ENCODE results near the gene GOLIM4. TPM values are rescaled to one million over a fixed set of nuclear protein-coding genes. Genes with fewer than 3 reads are reported as not detected.

The GOLIM4 gene
- total RNA-seq, 4 donors from 2014 or later = 13.0 to 20.8 (median 17.8) TPM

DNA sequence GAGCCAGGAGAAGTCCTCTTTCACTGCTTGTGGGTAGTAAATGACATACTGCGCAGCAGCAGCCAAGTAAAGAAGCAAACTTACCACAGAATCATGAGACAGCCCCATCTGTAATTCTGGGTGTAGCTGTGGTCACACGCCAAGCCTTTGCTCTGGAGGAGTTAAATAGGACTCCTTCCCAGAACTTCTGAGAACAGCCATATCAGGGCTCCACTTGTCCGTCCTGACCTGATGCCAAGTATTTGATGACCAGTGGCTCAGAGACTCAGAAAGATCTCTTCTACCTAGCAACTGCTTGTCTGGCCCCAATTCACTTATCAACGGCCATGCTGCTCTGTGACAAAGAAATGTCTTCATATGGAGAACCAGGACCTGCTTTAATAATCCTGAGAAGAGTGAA, 20.6 kb upstream of the GOLIM4 start:
- intact Hi-C loops (cut with DNase I; ENCODE audit: low total_unique reads) (no loop called here), in situ Hi-C loops (cut with MboI; ENCODE audit: low sequenced_read_pairs in 4 of 4) (no loop called here)
- H3K4me1 ChIP-seq = peaks cover 6 to 7% of the 10 kb centered on the region in 2 donors
- H3K27ac ChIP-seq = no peak overlapping the region
- TF ChIP-seq, protein P1, sequence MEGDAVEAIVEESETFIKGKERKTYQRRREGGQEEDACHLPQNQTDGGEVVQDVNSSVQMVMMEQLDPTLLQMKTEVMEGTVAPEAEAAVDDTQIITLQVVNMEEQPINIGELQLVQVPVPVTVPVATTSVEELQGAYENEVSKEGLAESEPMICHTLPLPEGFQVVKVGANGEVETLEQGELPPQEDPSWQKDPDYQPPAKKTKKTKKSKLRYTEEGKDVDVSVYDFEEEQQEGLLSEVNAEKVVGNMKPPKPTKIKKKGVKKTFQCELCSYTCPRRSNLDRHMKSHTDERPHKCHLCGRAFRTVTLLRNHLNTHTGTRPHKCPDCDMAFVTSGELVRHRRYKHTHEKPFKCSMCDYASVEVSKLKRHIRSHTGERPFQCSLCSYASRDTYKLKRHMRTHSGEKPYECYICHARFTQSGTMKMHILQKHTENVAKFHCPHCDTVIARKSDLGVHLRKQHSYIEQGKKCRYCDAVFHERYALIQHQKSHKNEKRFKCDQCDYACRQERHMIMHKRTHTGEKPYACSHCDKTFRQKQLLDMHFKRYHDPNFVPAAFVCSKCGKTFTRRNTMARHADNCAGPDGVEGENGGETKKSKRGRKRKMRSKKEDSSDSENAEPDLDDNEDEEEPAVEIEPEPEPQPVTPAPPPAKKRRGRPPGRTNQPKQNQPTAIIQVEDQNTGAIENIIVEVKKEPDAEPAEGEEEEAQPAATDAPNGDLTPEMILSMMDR (IDR thresholded peaks at IDR 0.05 in 4 of 5, conservative IDR thresholded peaks at IDR 0.05 in 1 of 5) = no peak
- no peak for TF ChIP-seq POLR2A (IDR thresholded peaks at IDR 0.05)
- no peaks in the 10 kb centered on the region for H3K9me3 ChIP-seq
- no peaks in the 10 kb centered on the region for H3K27me3 ChIP-seq
- no peaks in the 10 kb centered on the region for H3K36me3 ChIP-seq
- ATAC-seq (peak; percentile 45 to 73), DNase-seq (peak in 1 of 2 donors; percentile 52)
- H3K4me3 ChIP-seq = no peak overlapping the region

DNA sequence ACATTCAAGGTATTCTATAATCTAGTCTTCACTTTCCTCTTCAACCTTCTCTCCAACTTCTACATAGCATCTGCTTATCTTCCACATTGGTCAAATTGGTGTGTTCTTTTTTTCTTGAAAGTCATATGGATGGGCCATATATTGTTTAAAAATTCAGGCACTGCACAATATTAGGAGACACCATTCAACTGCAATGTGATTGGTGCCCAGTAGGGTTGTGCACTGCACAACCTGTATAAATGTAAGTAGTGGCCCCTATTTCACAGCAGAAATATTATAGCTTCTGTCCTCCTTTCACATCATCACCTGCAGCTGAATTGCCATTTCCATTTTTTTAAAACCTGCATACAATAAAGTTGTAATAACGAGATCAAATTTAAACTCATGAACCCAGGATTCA, 18.1 kb upstream of the GOLIM4 start:
- no peaks in the 10 kb centered on the region for H3K9me3 ChIP-seq
- no peak for DNase-seq
- TF ChIP-seq POLR2A (IDR thresholded peaks at IDR 0.05) = no peak
- TF ChIP-seq, protein P1 (IDR thresholded peaks at IDR 0.05 in 4 of 5, conservative IDR thresholded peaks at IDR 0.05 in 1 of 5) = no peak
- in situ Hi-C loops (cut with MboI; ENCODE audit: low sequenced_read_pairs in 4 of 4) = no loop called here
- ATAC-seq = no peak
- H3K27me3 ChIP-seq = no peaks in the 10 kb centered on the region
- H3K27ac ChIP-seq = no peak overlapping the region
- no peak overlapping the region for H3K4me3 ChIP-seq
- intact Hi-C loops (cut with DNase I; ENCODE audit: low total_unique reads) = no loop called here
- H3K4me1 ChIP-seq = peaks cover 4 to 6% of the 10 kb centered on the region in 2 donors
- no peaks in the 10 kb centered on the region for H3K36me3 ChIP-seq

DNA sequence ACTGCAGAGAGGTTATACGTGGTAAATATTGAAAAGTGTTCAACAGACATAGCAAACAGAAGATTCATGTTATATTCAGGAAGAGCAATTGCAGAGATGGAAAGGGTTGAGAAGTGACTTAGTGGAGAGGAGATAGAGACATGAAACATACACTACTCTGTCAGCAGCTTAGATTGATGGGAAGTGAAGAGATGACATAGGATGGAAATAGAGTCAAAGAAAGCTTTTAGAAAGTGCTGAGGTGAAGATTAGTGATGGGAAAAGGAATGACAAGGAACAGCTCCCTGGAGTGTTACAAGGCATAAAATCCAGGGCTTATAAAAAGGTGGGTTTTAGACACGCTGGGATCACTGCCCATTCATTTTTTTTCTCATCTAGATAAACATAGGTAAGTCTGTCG, 17.2 kb upstream of the GOLIM4 start:
- no peaks in the 10 kb centered on the region for H3K36me3 ChIP-seq
- TF ChIP-seq POLR2A (IDR thresholded peaks at IDR 0.05) = no peak
- TF ChIP-seq, protein P1 (IDR thresholded peaks at IDR 0.05 in 4 of 5, conservative IDR thresholded peaks at IDR 0.05 in 1 of 5) = no peak
- H3K9me3 ChIP-seq = no peaks in the 10 kb centered on the region
- no peak for DNase-seq
- intact Hi-C loops (cut with DNase I; ENCODE audit: low total_unique reads) = no loop called here
- no peak overlapping the region for H3K4me3 ChIP-seq
- peaks cover 4 to 6% of the 10 kb centered on the region in 2 donors for H3K4me1 ChIP-seq
- no peak for ATAC-seq
- H3K27ac ChIP-seq = no peak overlapping the region
- no peaks in the 10 kb centered on the region for H3K27me3 ChIP-seq
- in situ Hi-C loops (cut with MboI; ENCODE audit: low sequenced_read_pairs in 4 of 4) = no loop called here

DNA sequence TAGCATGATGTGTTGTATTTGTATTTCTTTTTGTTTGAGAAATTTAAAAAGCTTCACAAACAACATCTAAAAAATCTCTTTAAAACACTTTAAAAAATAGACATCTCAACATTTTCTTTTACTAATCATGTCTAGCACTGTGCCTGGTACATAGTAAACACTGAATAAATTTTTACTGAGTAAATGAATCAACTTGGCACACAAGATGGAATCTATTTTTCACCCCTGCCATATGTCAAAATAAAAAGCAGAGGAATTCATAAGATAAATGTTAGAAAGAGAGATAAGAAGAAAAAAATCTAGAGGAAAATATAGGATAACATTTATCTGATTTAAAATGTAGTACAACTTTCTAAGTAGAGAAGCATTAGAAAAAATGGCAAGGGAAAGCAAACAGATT, 8.6 kb upstream of the GOLIM4 start:
- TF ChIP-seq POLR2A (IDR thresholded peaks at IDR 0.05) = no peak
- TF ChIP-seq, protein P1 (IDR thresholded peaks at IDR 0.05 in 4 of 5, conservative IDR thresholded peaks at IDR 0.05 in 1 of 5) = no peak
- no peaks in the 10 kb centered on the region for H3K9me3 ChIP-seq
- DNase-seq (no peak), ATAC-seq (no peak)
- no peak overlapping the region for H3K27ac ChIP-seq
- H3K27me3 ChIP-seq = no peaks in the 10 kb centered on the region
- no peaks in the 10 kb centered on the region for H3K4me1 ChIP-seq
- H3K4me3 ChIP-seq = no peak overlapping the region
- in situ Hi-C loops (cut with MboI; ENCODE audit: low sequenced_read_pairs in 4 of 4) (loop anchor here in 1 of 4 donors (10.0 kb wide), 1 partner anchor 60 kb away; no protein-coding TSS in a partner anchor), intact Hi-C loops (cut with DNase I; ENCODE audit: low total_unique reads) (no loop called here)
- H3K36me3 ChIP-seq = no peaks in the 10 kb centered on the region
